Colon (tissue), 2 donors: Measurements from ENCODE around the gene LRP1-AS.

Experiments
- FAIRE-seq: peaks from 2 replicates; lab custom pipeline; 2012; peaks lifted over from hg19 to GRCh38; lab: Jason Lieb, UNC
- donor health status: control.
- donor health status: control.

LRP1-AS gene

DNA sequence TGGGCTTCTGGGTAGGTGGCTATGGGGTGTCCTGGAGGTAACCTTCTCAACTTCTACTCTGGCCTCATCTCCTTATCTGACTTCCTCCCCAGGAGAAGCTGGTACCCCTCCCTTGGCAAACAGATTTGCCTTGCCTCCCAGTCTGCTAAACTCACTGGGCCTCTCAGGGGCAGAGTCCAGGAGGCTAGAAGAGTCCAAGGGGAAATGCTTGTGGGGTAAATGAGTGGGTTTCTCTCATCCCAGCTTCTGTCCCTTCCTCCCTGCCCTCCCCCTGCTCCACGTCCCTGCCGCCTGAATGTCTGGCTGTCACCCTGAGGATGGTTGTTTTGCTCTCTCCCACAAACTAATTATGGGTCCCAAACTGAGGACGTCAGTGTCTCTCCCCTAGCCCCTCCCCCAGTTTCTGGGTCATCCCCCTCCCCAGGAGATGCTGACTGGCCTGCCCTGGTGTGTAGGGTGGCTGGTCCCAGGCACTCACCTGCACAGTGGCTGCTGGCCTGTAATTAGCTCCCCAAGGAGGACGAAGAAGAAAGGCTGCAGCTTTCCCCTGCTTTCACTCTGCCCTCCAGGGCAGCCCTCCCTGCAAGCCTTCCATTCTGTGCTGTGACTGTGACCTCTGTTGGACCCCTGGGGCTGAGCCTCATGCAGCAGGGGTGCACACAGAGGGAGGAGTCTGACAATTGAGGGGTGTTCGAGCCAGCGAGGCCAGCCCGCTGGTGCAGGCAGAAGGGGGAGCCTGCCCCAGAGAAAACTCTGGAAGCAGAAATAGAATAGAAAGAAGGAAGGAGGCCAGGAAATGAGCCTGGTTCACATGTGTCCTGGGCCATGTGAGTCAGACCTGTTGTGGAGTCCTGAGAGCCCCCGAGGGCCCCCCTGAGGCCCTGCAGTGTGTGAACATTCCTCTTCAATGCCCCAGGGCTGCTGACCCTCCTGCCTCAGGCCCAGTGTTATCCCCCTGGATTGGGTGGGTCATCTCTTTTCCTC is at the start of gene LRP1-AS:
LRP1-AS (minus strand) TSS at position 659 of the 984 bp plus-strand sequence.
- FAIRE-seq, result no peak

DNA sequence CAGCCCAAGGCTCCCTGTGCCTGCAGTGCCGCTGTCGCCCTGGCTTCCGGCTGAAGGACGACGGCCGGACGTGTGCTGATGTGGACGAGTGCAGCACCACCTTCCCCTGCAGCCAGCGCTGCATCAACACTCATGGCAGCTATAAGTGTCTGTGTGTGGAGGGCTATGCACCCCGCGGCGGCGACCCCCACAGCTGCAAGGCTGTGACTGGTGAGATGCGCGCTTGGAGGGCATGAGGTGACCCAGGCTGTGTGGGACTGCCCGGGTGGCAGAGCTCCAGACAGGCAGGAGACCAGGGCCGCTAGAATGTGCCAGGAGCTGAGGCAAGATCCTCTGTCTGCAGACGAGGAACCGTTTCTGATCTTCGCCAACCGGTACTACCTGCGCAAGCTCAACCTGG is 49.5 kb upstream of the LRP1-AS start:
- FAIRE-seq, result no peak

- FAIRE-seq, result no peak
These were observed 49.0 kb upstream of the LRP1-AS start for GRCh38 chr12:57196439-57196838.

- no peak for FAIRE-seq
These were observed 48.4 kb upstream of the LRP1-AS start for GRCh38 chr12:57195611-57196371.

GRCh38 chr12:57195186-57195585 is 47.8 kb upstream of the LRP1-AS start:
- no peak for FAIRE-seq

- no peak for FAIRE-seq
These were observed 46.8 kb upstream of the LRP1-AS start for GRCh38 chr12:57194253-57194652.

- FAIRE-seq, result no peak
These were observed 46.4 kb upstream of the LRP1-AS start for GRCh38 chr12:57193706-57194245.

DNA sequence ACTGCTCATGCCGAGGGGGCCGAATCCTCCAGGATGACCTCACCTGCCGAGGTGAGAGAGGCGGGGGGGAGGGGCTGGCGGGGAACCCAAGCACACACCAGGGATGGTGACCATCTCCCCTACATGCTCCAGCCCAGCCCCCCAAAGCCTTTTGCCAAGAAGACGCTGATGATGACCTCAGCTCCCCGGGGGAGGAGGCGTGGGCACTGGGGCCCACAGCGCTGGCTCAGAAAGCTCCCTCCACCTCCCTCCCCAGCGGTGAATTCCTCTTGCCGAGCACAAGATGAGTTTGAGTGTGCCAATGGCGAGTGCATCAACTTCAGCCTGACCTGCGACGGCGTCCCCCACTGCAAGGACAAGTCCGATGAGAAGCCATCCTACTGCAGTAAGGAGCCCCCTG is 45.5 kb upstream of the LRP1-AS start:
- FAIRE-seq, result no peak

- no peak for FAIRE-seq
These were observed 44.0 kb upstream of the LRP1-AS start for GRCh38 chr12:57191410-57191809.

GRCh38 chr12:57190821-57191220 is 43.4 kb upstream of the LRP1-AS start:
- no peak for FAIRE-seq

- no peak for FAIRE-seq
These were observed 42.6 kb upstream of the LRP1-AS start for GRCh38 chr12:57190037-57190436.

GRCh38 chr12:57188090-57188425 is 40.6 kb upstream of the LRP1-AS start:
- FAIRE-seq, result no peak

DNA sequence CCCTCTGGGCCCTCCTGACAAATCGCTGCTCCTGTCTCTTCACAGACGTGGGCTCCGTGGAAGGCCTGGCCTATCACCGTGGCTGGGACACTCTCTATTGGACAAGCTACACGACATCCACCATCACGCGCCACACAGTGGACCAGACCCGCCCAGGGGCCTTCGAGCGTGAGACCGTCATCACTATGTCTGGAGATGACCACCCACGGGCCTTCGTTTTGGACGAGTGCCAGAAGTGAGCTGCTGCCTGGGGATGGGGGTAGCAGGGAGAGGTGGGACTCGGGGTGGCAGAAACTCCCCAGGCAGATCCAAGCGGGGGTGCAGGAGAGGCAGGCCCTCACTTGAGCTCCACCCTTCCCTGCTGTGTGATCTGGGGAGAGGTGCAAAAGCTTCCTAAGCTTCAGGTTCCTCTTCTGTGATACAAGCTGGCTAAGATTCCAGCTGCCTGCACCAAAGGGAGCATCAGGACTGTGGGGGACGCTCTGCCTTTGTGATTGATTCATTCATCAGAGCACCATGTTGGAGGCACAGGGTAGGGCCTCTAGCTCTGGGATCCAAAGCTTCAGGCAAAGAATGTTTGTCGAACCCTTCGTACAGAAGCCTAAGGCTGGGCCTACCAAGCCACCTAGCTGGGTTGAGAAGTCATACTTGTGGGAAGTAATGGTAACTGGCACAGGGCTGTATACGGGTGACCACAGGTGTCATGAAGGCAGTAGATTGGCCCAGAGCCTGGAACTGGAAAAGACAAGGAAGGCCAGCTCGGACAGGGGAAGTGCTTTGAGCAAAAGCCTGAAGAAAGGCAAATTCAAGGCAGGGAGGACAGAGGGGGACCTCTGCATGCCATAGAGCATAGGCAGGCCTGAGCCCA is 40.0 kb upstream of the LRP1-AS start:
- FAIRE-seq, result no peak

DNA sequence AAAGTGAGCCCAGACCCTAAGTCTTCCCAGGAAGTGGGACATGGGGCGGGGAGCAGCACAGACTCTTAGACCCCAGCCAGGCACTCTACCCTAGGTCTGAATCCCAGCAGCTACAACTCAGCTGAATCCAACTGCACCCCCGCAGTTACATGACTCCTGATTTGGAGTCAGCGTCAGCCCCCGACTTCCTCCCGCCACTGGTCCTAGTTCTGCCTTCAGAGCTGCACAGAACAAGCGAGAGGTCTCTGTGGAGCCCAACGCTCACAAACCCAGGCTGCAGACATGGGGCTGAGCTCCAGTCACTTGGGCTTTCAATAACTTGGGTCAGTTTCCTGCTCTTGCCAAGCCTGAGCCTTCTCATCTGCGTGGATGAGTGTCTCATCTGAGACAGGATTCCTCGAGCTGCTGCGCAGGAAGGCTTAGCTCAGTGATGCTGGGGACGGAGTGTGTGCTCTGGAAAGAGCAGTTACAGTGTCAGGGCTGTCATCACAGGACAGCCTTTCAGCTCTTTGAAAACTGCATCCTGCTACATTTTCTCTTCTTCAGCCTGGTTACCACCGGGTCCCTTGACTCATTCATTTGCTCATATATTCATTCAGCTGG is 38.6 kb upstream of the LRP1-AS start:
- FAIRE-seq, result no peak

DNA sequence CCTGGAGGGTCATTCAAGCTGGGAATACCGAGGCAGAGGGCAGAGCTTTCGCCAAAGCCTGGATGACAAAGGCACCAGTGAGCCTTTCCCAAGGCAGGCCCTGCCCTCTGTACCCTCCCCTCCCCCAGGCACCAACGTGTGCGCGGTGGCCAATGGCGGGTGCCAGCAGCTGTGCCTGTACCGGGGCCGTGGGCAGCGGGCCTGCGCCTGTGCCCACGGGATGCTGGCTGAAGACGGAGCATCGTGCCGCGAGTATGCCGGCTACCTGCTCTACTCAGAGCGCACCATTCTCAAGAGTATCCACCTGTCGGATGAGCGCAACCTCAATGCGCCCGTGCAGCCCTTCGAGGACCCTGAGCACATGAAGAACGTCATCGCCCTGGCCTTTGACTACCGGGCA is 38.0 kb upstream of the LRP1-AS start:
- FAIRE-seq, result no peak

DNA sequence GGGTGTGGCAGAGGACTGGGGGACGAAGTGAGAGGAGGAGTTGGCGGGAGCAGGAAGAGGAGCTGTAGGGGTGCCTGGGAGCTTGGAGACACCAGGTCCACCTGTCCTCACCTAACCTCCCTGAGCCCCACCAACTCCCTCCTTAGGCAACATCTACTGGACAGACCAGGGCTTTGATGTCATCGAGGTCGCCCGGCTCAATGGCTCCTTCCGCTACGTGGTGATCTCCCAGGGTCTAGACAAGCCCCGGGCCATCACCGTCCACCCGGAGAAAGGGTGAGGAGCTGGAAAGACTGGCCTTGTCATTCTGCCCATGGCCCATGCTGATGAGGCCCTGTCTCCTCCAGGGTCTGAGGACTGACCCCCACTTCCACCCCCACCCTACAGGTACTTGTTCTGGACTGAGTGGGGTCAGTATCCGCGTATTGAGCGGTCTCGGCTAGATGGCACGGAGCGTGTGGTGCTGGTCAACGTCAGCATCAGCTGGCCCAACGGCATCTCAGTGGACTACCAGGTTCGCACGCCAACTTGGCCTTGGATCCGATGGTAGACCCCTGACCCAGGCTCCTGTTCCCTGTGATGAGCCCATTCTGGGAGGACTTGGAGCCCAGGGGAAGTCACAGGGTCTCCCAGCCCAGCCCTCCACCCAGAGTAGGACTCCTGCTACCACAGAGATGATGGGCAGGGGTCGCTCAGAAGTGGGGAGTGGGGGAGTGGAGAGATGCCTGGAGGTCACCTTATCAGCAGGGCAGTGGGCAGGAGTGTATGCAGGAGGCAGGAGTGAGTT is 36.7 kb upstream of the LRP1-AS start:
- FAIRE-seq, result no peak

GRCh38 chr12:57182918-57183575 is 35.6 kb upstream of the LRP1-AS start:
- no peak for FAIRE-seq

GRCh38 chr12:57181561-57182155 is 34.2 kb upstream of the LRP1-AS start:
- FAIRE-seq, result no peak

DNA sequence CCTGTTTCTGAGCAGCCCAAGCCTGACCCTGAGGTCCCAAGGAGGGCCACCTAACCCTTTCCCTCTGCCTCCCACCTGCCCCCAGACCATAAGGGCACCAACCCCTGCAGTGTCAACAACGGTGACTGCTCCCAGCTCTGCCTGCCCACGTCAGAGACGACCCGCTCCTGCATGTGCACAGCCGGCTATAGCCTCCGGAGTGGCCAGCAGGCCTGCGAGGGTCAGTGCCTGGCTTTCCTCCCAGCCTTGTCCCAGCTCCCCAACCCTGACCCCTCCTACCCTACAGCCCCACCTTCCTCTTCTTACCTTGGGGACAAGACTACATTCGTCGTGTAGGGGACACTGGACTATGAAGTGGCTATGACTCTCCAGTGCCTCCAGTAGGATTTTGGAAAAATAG is 33.7 kb upstream of the LRP1-AS start:
- no peak for FAIRE-seq
